Measurements from ENCODE around the gene HDAC9.

DNA sequence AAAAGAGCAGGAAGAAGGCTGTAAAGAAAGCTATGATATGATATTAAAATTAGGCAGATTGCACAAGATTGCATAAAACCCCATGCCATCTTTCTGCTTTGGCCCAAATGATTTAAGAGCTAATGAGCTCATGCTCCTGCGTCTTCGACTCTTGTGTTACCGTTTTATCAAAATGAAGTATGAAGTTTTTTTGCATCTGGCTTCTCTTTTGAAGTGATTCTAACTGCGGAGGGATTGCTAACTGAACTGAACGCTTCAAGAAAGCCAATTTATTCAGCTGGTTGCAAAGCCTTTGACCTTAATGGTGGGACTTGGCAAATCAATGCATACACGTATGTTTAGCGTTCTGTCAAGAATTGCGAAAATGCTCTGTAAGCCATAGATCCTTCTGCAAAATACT is 339.0 kb downstream of the HDAC9 start:
- TF ChIP-seq POLR2AphosphoS5 (IDR thresholded peaks at IDR 0.05) (no peak), POLR2A (IDR thresholded peaks at IDR 0.05) (no peak)
- TF ChIP-seq, protein P1, sequence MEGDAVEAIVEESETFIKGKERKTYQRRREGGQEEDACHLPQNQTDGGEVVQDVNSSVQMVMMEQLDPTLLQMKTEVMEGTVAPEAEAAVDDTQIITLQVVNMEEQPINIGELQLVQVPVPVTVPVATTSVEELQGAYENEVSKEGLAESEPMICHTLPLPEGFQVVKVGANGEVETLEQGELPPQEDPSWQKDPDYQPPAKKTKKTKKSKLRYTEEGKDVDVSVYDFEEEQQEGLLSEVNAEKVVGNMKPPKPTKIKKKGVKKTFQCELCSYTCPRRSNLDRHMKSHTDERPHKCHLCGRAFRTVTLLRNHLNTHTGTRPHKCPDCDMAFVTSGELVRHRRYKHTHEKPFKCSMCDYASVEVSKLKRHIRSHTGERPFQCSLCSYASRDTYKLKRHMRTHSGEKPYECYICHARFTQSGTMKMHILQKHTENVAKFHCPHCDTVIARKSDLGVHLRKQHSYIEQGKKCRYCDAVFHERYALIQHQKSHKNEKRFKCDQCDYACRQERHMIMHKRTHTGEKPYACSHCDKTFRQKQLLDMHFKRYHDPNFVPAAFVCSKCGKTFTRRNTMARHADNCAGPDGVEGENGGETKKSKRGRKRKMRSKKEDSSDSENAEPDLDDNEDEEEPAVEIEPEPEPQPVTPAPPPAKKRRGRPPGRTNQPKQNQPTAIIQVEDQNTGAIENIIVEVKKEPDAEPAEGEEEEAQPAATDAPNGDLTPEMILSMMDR (IDR thresholded peaks at IDR 0.05): no peak
